ENCODE measurements around the gene NIPA2. TPM values are rescaled to one million over a fixed set of nuclear protein-coding genes. Genes with fewer than 3 reads are reported as not detected.

The NIPA2 gene
- total and polyA plus RNA-seq, 2 of the 8 experiments (the other 6 are each of a cell fraction or from before 2014, with no cell fraction given): 38.5 to 81.7 TPM

DNA sequence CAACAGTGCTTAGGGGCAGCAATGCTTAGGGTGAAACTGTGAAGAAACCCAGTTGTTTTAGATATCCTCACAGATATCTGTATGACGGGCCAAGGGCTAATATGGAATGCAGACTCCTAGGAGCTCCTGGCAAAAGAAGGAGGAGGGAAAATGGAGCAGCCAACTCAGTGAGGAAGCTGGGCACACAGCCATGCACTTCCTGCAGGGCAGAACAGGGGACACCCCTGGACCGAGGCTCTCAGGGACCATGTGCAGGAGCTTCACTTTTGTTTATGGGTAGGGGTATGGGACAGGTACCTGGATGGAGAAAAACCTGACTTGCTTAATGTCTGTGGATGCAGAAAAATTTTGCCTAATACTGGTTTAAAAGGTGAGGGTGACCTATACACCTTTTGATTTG lies 31.8 kb upstream of the NIPA2 start:
- Histone ChIP-seq H2BK12ac (ENCODE audit: low read depth, low read length) (no peak overlapping the region), H3K4me2 (ENCODE audit: insufficient read depth in 1 of 2, low read depth in 2 of 2, low read length in 2 of 2) (no peak overlapping the region), H2BK5ac (ENCODE audit: low read depth, low read length) (no peak overlapping the region), H2AK5ac (ENCODE audit: low read depth, low read length) (no peak overlapping the region), H2BK20ac (ENCODE audit: low read length) (no peak overlapping the region), H4K91ac (replicated peaks; ENCODE audit: insufficient read length, low read length) (no peak overlapping the region), H3K56ac (replicated peaks; ENCODE audit: insufficient read length, low read depth, low read length) (no peak overlapping the region), H2BK120ac (replicated peaks; ENCODE audit: low read depth, low read length) (no peak overlapping the region), H3K79me1 (ENCODE audit: low read depth, low read length) (peaks cover 3% of the 10 kb centered on the region; the same call in 1 of the 2 replicates), H3K23me2 (ENCODE audit: low read depth, low read length) (no peaks in the 10 kb centered on the region), H3K36me3 (ENCODE audit: control insufficient read depth in 2 of 4, insufficient read depth in 4 of 4, low read length in 3 of 4) (no peaks in the 10 kb centered on the region), H3K14ac (ENCODE audit: insufficient read length) (no peak overlapping the region), H4K20me1 (replicated peaks in 1 of 2; ENCODE audit: control insufficient read depth in 1 of 2, insufficient read depth in 2 of 2, low read length in 2 of 2) (peaks cover 0 to 3% of the 10 kb centered on the region in 2 experiments), H3K4ac (replicated peaks; ENCODE audit: insufficient read length, low read depth, low read length) (no peak overlapping the region), H3K27me3 (replicated peaks in 1 of 4; ENCODE audit: control insufficient read depth in 3 of 4, extremely low read depth in 1 of 4, insufficient read depth in 3 of 4, low read length in 3 of 4) (no peaks in the 10 kb centered on the region), H3K27ac (ENCODE audit: low read depth, low read length) (no peak overlapping the region), H2BK15ac (ENCODE audit: low read length) (no peak overlapping the region), H3K9ac (replicated peaks in 1 of 4; ENCODE audit: extremely low read depth in 1 of 4, low read depth in 3 of 4, low read length in 3 of 4) (no peak overlapping the region), H3K18ac (ENCODE audit: extremely low read depth, low read length) (no peak overlapping the region), H3K23ac (ENCODE audit: insufficient read length) (no peak overlapping the region), H3K4me3 (ENCODE audit: extremely low read depth in 1 of 4, insufficient read depth in 2 of 4, low read depth in 3 of 4, low read length in 4 of 4) (no peak overlapping the region), H4K5ac (ENCODE audit: insufficient read length, low read depth, low read length) (no peak overlapping the region), H3K79me2 (ENCODE audit: control insufficient read depth in 1 of 2, insufficient read depth in 2 of 2, low read length in 2 of 2) (peaks cover 0 to 16% of the 10 kb centered on the region in 2 experiments; a peak in 2 of 4 replicates), H2AFZ (ENCODE audit: low read length) (no peak overlapping the region), H3K9me3 (ENCODE audit: insufficient read depth in 2 of 2, low read depth in 1 of 2, low read length in 1 of 2) (no peaks in the 10 kb centered on the region), H4K8ac (ENCODE audit: extremely low read depth, insufficient read depth, low read length) (no peak overlapping the region; the same call in 1 of the 2 replicates), H3K4me1 (replicated peaks in 1 of 4; ENCODE audit: control insufficient read depth in 3 of 4, insufficient read depth in 4 of 4, low read length in 3 of 4) (no peaks in the 10 kb centered on the region)
- WGBS, 2 experiments (ENCODE audit: extremely low coverage in 1 of 2, insufficient coverage in 1 of 2, insufficient read length in 1 of 2, insufficient replicate concordance in 2 of 2, low coverage in 1 of 2, low lambda C conversion rate in 2 of 2, missing lambda C conversion rate in 1 of 2): 89% methylated on average over 2 of the region's 2 CpGs; no CpG with 5 or more reads in 1 of the 2 experiments
- FAIRE-seq (no peak), DNase-seq (ENCODE audit: low read depth in 1 of 2, low spot score in 2 of 2) (no peak)
- CTCF ChIA-PET (ENCODE audit: partially characterized antibody): no interaction called here
- POLR2A ChIA-PET (ENCODE audit: partially characterized antibody): no interaction called here
- TF ChIP-seq, protein P1, sequence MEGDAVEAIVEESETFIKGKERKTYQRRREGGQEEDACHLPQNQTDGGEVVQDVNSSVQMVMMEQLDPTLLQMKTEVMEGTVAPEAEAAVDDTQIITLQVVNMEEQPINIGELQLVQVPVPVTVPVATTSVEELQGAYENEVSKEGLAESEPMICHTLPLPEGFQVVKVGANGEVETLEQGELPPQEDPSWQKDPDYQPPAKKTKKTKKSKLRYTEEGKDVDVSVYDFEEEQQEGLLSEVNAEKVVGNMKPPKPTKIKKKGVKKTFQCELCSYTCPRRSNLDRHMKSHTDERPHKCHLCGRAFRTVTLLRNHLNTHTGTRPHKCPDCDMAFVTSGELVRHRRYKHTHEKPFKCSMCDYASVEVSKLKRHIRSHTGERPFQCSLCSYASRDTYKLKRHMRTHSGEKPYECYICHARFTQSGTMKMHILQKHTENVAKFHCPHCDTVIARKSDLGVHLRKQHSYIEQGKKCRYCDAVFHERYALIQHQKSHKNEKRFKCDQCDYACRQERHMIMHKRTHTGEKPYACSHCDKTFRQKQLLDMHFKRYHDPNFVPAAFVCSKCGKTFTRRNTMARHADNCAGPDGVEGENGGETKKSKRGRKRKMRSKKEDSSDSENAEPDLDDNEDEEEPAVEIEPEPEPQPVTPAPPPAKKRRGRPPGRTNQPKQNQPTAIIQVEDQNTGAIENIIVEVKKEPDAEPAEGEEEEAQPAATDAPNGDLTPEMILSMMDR (IDR thresholded peaks at IDR 0.05; ENCODE audit: control extremely low read depth in 1 of 3, insufficient read depth in 1 of 3, low read depth in 1 of 3, low read length in 3 of 3): no peak
- TF ChIP-seq CHD2 (IDR thresholded peaks at IDR 0.05; ENCODE audit: low read length) (no peak), JUN (IDR thresholded peaks at IDR 0.05; ENCODE audit: low read depth, low read length) (no peak), CBX8 (IDR thresholded peaks at IDR 0.05; ENCODE audit: borderline replicate concordance, low read depth, low read length) (no peak), RFX5 (IDR thresholded peaks at IDR 0.05; ENCODE audit: borderline replicate concordance, low read depth, low read length) (no peak), FOSL1 (IDR thresholded peaks at IDR 0.05; ENCODE audit: insufficient read depth, low read depth, low read length) (no peak), SIX5 (IDR thresholded peaks at IDR 0.05; ENCODE audit: low read depth, low read length) (no peak), EZH2 (IDR thresholded peaks at IDR 0.05; ENCODE audit: low read depth, low read length, severe bottlenecking) (no peak), SP2 (IDR thresholded peaks at IDR 0.05; ENCODE audit: low read length) (no peak), TAF1 (IDR thresholded peaks at IDR 0.05; ENCODE audit: low read depth, low read length) (no peak)
- TF ChIP-seq, protein P2, sequence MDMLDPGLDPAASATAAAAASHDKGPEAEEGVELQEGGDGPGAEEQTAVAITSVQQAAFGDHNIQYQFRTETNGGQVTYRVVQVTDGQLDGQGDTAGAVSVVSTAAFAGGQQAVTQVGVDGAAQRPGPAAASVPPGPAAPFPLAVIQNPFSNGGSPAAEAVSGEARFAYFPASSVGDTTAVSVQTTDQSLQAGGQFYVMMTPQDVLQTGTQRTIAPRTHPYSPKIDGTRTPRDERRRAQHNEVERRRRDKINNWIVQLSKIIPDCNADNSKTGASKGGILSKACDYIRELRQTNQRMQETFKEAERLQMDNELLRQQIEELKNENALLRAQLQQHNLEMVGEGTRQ (IDR thresholded peaks at IDR 0.05; ENCODE audit: low read length): no peak

Data from H1 (cell line).